ENCODE results near the gene HELZ2. TPM values are rescaled to one million over a fixed set of nuclear protein-coding genes. Genes with fewer than 3 reads are reported as not detected.

HELZ2 gene
- total and polyA plus RNA-seq, 12 donors = 4.8 to 34.3 (median 12.6) TPM

GRCh38 chr20:63556873-63557478, 17.1 kb downstream of the HELZ2 start:
- H3K4me1 ChIP-seq = peaks cover 0 to 19% (median 10%) of the 10 kb centered on the region in 9 donors
- 70 to 73% methylated on average over 23 of the region's 23 CpGs for WGBS, 2 donors
- H3K27ac ChIP-seq = no peak overlapping the region
- peaks cover 0 to 27% (median 0%) of the 10 kb centered on the region in 7 donors for H3K27me3 ChIP-seq
- no peak for TF ChIP-seq CTCF (IDR thresholded peaks at IDR 0.05)
- no peak for DNase-seq
- intact Hi-C loops (cut with DNase I) = no loop called here
- H3K9me3 ChIP-seq = no peaks in the 10 kb centered on the region
- H3K4me3 ChIP-seq = no peak overlapping the region
- H3K36me3 ChIP-seq = peaks cover 3 to 42% (median 22%) of the 10 kb centered on the region in 9 donors
- no peak for ATAC-seq

GRCh38 chr20:63555661-63556381, 18.2 kb downstream of the HELZ2 start:
- intact Hi-C loops (cut with DNase I) = no loop called here

GRCh38 chr20:63554361-63555278, 19.4 kb downstream of the HELZ2 start:
- Histone ChIP-seq H3K36me3 (peaks cover 0 to 18% (median 0%) of the 10 kb centered on the region in 9 donors), H3K4me1 (peaks cover 0 to 19% (median 10%) of the 10 kb centered on the region in 9 donors), H3K9me3 (no peaks in the 10 kb centered on the region), H3K4me3 (peak overlapping the region in 9 of 10 donors; percentile 46 to 69 (median 64)), H3K27me3 (peaks cover 0 to 42% (median 7%) of the 10 kb centered on the region in 7 donors), H3K27ac (peak overlapping the region in 2 of 10 donors; percentile 15 to 70)
- 71% methylated on average over 34 to 38 of the region's 38 CpGs for WGBS, 2 donors
- no peak for TF ChIP-seq CTCF (IDR thresholded peaks at IDR 0.05)
- no peak for DNase-seq
- peak in 2 of 8 donors; percentile 4 to 5 for ATAC-seq
- intact Hi-C loops (cut with DNase I) = loop anchor here in 1 of 10 donors (5.0 kb wide), 1 partner anchor 403 kb away; the partner anchor contains the start of gene UCKL1

More at GRCh38 chr20:63555661-63556381, 18.2 kb downstream of the HELZ2 start:
- peaks cover 0 to 37% (median 0%) of the 10 kb centered on the region in 7 donors for H3K27me3 ChIP-seq
- no peak for DNase-seq
- H3K27ac ChIP-seq = no peak overlapping the region
- peaks cover 3 to 30% (median 11%) of the 10 kb centered on the region in 9 donors for H3K36me3 ChIP-seq
- H3K4me3 ChIP-seq = no peak overlapping the region
- H3K4me1 ChIP-seq = peaks cover 0 to 19% (median 10%) of the 10 kb centered on the region in 9 donors
- H3K9me3 ChIP-seq = no peaks in the 10 kb centered on the region
- WGBS, 2 donors = 95 to 96% methylated on average over 45 of the region's 45 CpGs
- no peak for ATAC-seq
- TF ChIP-seq CTCF (IDR thresholded peaks at IDR 0.05) = no peak
